H9 (cell line): ENCODE measurements around the gene ZC3H10. TPM values are rescaled to one million over a fixed set of nuclear protein-coding genes. Genes with fewer than 3 reads are reported as not detected.

Experiments
- DNase-seq: peaks from one replicate; pipeline ENCODE4 v3.0.0-alpha.2; 2017
- H2AFZ ChIP-seq: one replicate; pipeline ENCODE4 v1.6.1; 2013; ENCODE audit warnings: mild to moderate bottlenecking, low read length, control low read depth, moderate library complexity
- H2AK5ac ChIP-seq: 2 replicates; pipeline ENCODE4 v1.6.1; 2013; ENCODE audit warnings: low read length, control low read depth, mixed read lengths; ENCODE audit not compliant: insufficient read length
- H2BK120ac ChIP-seq: one replicate; pipeline ENCODE4 v1.6.1; 2013; ENCODE audit warnings: low read depth, mild to moderate bottlenecking, low read length, control low read depth, inconsistent platforms; ENCODE audit not compliant: poor library complexity, severe bottlenecking
- H2BK12ac ChIP-seq: 2 replicates; pipeline ENCODE4 v1.6.1; 2013; ENCODE audit warnings: low read length, control low read depth, mixed read lengths, low read depth; ENCODE audit not compliant: insufficient read length
- H2BK15ac ChIP-seq: 2 replicates; pipeline ENCODE4 v1.6.1; 2013; ENCODE audit warnings: low read depth, low read length, control low read depth
- H2BK20ac ChIP-seq: one replicate; pipeline ENCODE4 v1.6.1; 2013; ENCODE audit warnings: low read depth, mild to moderate bottlenecking, low read length, control low read depth, inconsistent platforms; ENCODE audit not compliant: poor library complexity, severe bottlenecking
- H2BK5ac ChIP-seq: 2 replicates; pipeline ENCODE4 v1.6.1; 2013; ENCODE audit warnings: low read length, control low read depth, mixed read lengths; ENCODE audit not compliant: insufficient read length
- H3K14ac ChIP-seq: 2 replicates; pipeline ENCODE4 v1.6.1; 2013; ENCODE audit warnings: low read length, control low read depth; ENCODE audit not compliant: insufficient read depth
- H3K18ac ChIP-seq: 2 replicates; pipeline ENCODE4 v1.6.1; 2013; ENCODE audit warnings: low read depth, mild to moderate bottlenecking, mixed read lengths, low read length, control low read depth; ENCODE audit not compliant: insufficient read length
- H3K23ac ChIP-seq: 2 replicates; pipeline ENCODE4 v1.6.1; 2013; ENCODE audit warnings: low read length, control low read depth, mixed read lengths, low read depth; ENCODE audit not compliant: insufficient read length
- H3K23me2 ChIP-seq: 2 replicates; pipeline ENCODE4 v1.6.1; 2013; ENCODE audit warnings: low read depth, mild to moderate bottlenecking, mixed read lengths, low read length, control low read depth; ENCODE audit not compliant: insufficient read length, poor library complexity, severe bottlenecking
- H3K27ac ChIP-seq: 2 replicates; pipeline ENCODE4 v1.5.1; 2013; ENCODE audit warnings: low read length, control low read depth, mixed read lengths, low read depth; ENCODE audit not compliant: insufficient read length
- H3K27me3 ChIP-seq: 2 replicates; pipeline ENCODE4 v1.6.1; 2013; ENCODE audit warnings: low read length, control low read depth, inconsistent platforms; ENCODE audit not compliant: insufficient read depth
- H3K4ac ChIP-seq: 2 replicates; pipeline ENCODE4 v1.6.1; 2013; ENCODE audit warnings: low read depth, mild to moderate bottlenecking, control low read depth, inconsistent platforms, low read length, moderate library complexity
- H3K4me1 ChIP-seq: 2 replicates; pipeline ENCODE4 v1.6.1; 2013; ENCODE audit warnings: low read length, control low read depth, inconsistent platforms; ENCODE audit not compliant: insufficient read depth
- H3K4me2 ChIP-seq: 2 replicates; pipeline ENCODE4 v1.6.1; 2013; ENCODE audit warnings: low read length, control low read depth, mixed read lengths; ENCODE audit not compliant: insufficient read length, insufficient read depth
- H3K56ac ChIP-seq: 2 replicates; pipeline ENCODE4 v1.6.1; 2013; ENCODE audit warnings: low read depth, mild to moderate bottlenecking, mixed read lengths, low read length, control low read depth; ENCODE audit not compliant: insufficient read length
- H3K79me1 ChIP-seq: 2 replicates; pipeline ENCODE4 v1.6.1; 2013; ENCODE audit warnings: low read depth, mild to moderate bottlenecking, moderate library complexity, low read length, control low read depth, inconsistent platforms; ENCODE audit not compliant: insufficient read depth, poor library complexity, severe bottlenecking
- H3K79me2 ChIP-seq: 2 replicates; pipeline ENCODE4 v1.6.1; 2013; ENCODE audit warnings: low read length, control low read depth, inconsistent platforms; ENCODE audit not compliant: insufficient read depth
- H3K9ac ChIP-seq: 2 replicates; pipeline ENCODE4 v1.6.1; 2013; ENCODE audit warnings: low read length, control low read depth, mixed read lengths; ENCODE audit not compliant: insufficient read length; ENCODE audit errors: extremely low read depth
- H3K9me3 ChIP-seq: one replicate; pipeline ENCODE4 v1.6.1; 2013; ENCODE audit warnings: low read depth, low read length, inconsistent platforms; ENCODE audit not compliant: control insufficient read depth
- H3T11ph ChIP-seq: one replicate; pipeline ENCODE4 v1.6.1; 2013; ENCODE audit warnings: mild to moderate bottlenecking, low read length, control low read depth, inconsistent platforms
- H4K20me1 ChIP-seq: one replicate; pipeline ENCODE4 v1.6.1; 2013; ENCODE audit not compliant: control insufficient read depth, insufficient read length, insufficient read depth
- H4K5ac ChIP-seq: 2 replicates; pipeline ENCODE4 v1.6.1; 2013; ENCODE audit warnings: low read depth, mild to moderate bottlenecking, mixed read lengths, low read length, control low read depth; ENCODE audit not compliant: insufficient read length
- H4K8ac ChIP-seq: replicated peaks from 2 replicates; pipeline ENCODE4 v1.6.1; 2013; ENCODE audit warnings: low read length, control low read depth, mixed read lengths, low read depth; ENCODE audit not compliant: insufficient read length
- H4K91ac ChIP-seq: 2 replicates; pipeline ENCODE4 v1.6.1; 2013; ENCODE audit warnings: low read depth, mild to moderate bottlenecking, moderate library complexity, mixed read lengths, low read length, control low read depth; ENCODE audit not compliant: insufficient read length
- H3K27ac Mint-ChIP-seq, 3 experiments: 2 replicates in 2 of 3; 3 replicates in 1 of 3; pipeline ENCODE4 v1.8.0; 2020 to 2021; ENCODE audit warnings: mixed read lengths in 3 of 3, mild to moderate bottlenecking in 1 of 3, moderate library complexity in 1 of 3
- H3K27me3 Mint-ChIP-seq: 2 replicates; pipeline ENCODE4 v1.8.0; 2021; ENCODE audit warnings: low read depth, mild to moderate bottlenecking, moderate library complexity, mixed read lengths
- H3K36me3 Mint-ChIP-seq, 3 experiments: 2 replicates in 2 of 3; 3 replicates in 1 of 3; pipeline ENCODE4 v1.8.0; 2020 to 2021; ENCODE audit warnings: low read depth in 3 of 3, mixed read lengths in 3 of 3; ENCODE audit not compliant: insufficient read depth in 1 of 3
- H3K4me1 Mint-ChIP-seq, 2 experiments: 2 replicates each; pipeline ENCODE4 v1.8.0; 2020; ENCODE audit warnings: mixed read lengths in 2 of 2
- H3K4me3 Mint-ChIP-seq, 2 experiments: 2 replicates in 1 of 2; 3 replicates in 1 of 2; pipeline ENCODE4 v1.8.0; 2020 to 2021; ENCODE audit warnings: mild to moderate bottlenecking in 2 of 2, mixed read lengths in 2 of 2, moderate library complexity in 1 of 2
- H3K9me3 Mint-ChIP-seq, 2 experiments: 2 replicates in 1 of 2; 3 replicates in 1 of 2; pipeline ENCODE4 v1.8.0; 2020; ENCODE audit warnings: mild to moderate bottlenecking in 2 of 2, mixed read lengths in 2 of 2, moderate library complexity in 1 of 2
- CTCF ChIP-seq: fragments of 200-600 bp; sonication (generic); conservative IDR thresholded peaks from 3 replicates; pipeline ENCODE4 v1.8.0; 2021; ENCODE audit warnings: antibody characterized with exemption, mild to moderate bottlenecking
- WGBS: extraction: QIAGEN DNeasy Blood & Tissue Kit; methylation state at CpG from one replicate; pipeline ENCODE4 v1.1.7; 2013; ENCODE audit warnings: missing lambda C conversion rate, low lambda C conversion rate, mixed read lengths; ENCODE audit not compliant: insufficient read length; ENCODE audit errors: extremely low coverage; 5-methylcytosine and 5-hydroxymethylcytosine counted together
- total RNA-seq: library from RNA; stranded (reverse); gene quantifications from 2 replicates; pipeline ENCODE4 v1.2.1, GENCODE V29; 2021

Gene ZC3H10
- total RNA-seq, 1 experiment from 2014 or later, result 9.4 TPM

- Histone ChIP-seq H3K56ac (no peak overlapping the region), H3K4me2 (no peak overlapping the region), H4K91ac (no peak overlapping the region), H3K9me3 (no peaks in the 10 kb centered on the region), H3K79me2 (no peaks in the 10 kb centered on the region), H2BK20ac (no peak overlapping the region), H3K79me1 (no peaks in the 10 kb centered on the region), H2AK5ac (no peak overlapping the region), H4K5ac (no peak overlapping the region), H2AFZ (no peak overlapping the region), H3K23ac (no peak overlapping the region), H3K9ac (no peak overlapping the region), H2BK5ac (no peak overlapping the region), H3K18ac (no peak overlapping the region), H2BK12ac (no peak overlapping the region), H3K27me3 (no peaks in the 10 kb centered on the region), H2BK15ac (no peak overlapping the region), H3K4ac (no peak overlapping the region), H3K4me1 (no peaks in the 10 kb centered on the region), H3K23me2 (no peaks in the 10 kb centered on the region), H3K14ac (no peak overlapping the region), H4K8ac (no peak overlapping the region), H3K27ac (no peak overlapping the region), H3T11ph (no peak overlapping the region), H4K20me1 (no peaks in the 10 kb centered on the region), H2BK120ac (no peak overlapping the region)
- H3K27me3 Mint-ChIP-seq, result no peaks in the 10 kb centered on the region; the same call in 1 of the 2 replicates
- no peak overlapping the region for H3K4me3 Mint-ChIP-seq
- 0 out of 7 replicates have a peak overlapping the region, but pooled peaks of 1 of the 3 experiments have one; percentile 29 for H3K27ac Mint-ChIP-seq
- peaks cover 48 to 90% (median 89%) of the 10 kb centered on the region in 3 experiments for H3K36me3 Mint-ChIP-seq
- TF ChIP-seq CTCF, result no peak
- WGBS, result no CpG with 5 or more reads among the region's 6 CpGs
- no peak for DNase-seq
- H3K9me3 Mint-ChIP-seq, result no peaks in the 10 kb centered on the region
- peaks cover 0 to under 1% of the 10 kb centered on the region in 2 experiments; a peak in 2 of 4 replicates for H3K4me1 Mint-ChIP-seq
These were observed 20.3 kb upstream of the ZC3H10 start for GRCh38 chr12:56097738-56098137.
